Nephron (organoid): ENCODE data around the gene ZBTB2.

Experiments used
- H3K27ac Mint-ChIP-seq, 3 experiments: 2 replicates each; pipeline ENCODE4 v1.8.0; 2020; ENCODE audit warnings: mixed read lengths in 3 of 3, mild to moderate bottlenecking in 2 of 3, moderate library complexity in 1 of 3
- H3K27me3 Mint-ChIP-seq: 2 replicates; pipeline ENCODE4 v1.8.0; 2021; ENCODE audit warnings: low read depth, mild to moderate bottlenecking, moderate library complexity, mixed read lengths
- H3K36me3 Mint-ChIP-seq: 2 replicates; pipeline ENCODE4 v1.8.0; 2020; ENCODE audit warnings: low read depth, mixed read lengths
- H3K4me1 Mint-ChIP-seq: 2 replicates; pipeline ENCODE4 v1.8.0; 2020; ENCODE audit warnings: mixed read lengths
- H3K4me3 Mint-ChIP-seq, 3 experiments: 2 replicates each; pipeline ENCODE4 v1.8.0; 2020; ENCODE audit warnings: mild to moderate bottlenecking in 3 of 3, mixed read lengths in 3 of 3, moderate library complexity in 2 of 3
- H3K9me3 Mint-ChIP-seq: 2 replicates; pipeline ENCODE4 v1.8.0; 2020; ENCODE audit warnings: mixed read lengths
- TF ChIP-seq, protein P1 (sequence below), 3 experiments: fragments of 200-600 bp; sonication (generic); IDR thresholded peaks; one replicate each; pipeline ENCODE4 v1.5.0; 2021; ENCODE audit warnings: antibody characterized with exemption in 3 of 3; ENCODE audit not compliant: unreplicated experiment in 3 of 3

Gene ZBTB2

DNA sequence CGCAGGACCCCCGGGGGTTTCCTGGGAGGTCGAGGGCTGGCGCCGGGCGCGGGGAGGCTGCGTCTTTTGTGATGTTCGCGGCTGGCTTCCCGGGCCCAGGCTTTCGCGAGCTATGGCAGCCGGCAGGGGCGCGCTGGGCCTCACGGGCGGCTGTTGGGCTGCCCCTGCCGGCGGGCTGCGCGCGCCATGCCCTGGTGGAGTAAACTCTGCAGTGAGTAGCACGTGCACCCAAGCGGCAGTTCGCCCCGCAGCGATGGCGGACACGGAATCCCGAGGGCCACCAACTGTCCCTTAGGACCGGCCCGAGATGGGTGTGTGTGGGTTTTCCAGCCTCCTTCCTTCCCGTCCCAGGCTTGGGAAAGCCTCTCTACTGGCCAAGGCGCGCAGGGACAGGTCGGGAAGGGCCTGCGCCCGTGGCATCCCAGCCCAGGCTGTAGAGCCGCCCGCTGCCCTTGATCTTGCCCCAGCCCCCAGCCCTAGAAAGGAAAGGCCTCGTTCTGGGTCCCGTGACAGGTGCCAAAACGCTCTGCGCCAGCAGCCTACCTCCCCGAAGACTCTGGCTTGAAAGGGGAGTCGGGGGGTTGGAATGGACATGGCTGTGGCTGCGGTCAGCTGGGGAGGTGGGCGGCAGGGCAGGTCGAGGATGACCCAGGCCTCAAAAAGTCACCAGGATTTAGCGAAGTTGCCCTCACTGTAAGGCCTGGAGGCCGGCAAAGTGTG, 49.7 kb downstream of the ZBTB2 start:
- H3K4me3 Mint-ChIP-seq, result no peak overlapping the region
- no peaks in the 10 kb centered on the region for H3K9me3 Mint-ChIP-seq
- peaks cover 28% of the 10 kb centered on the region for H3K4me1 Mint-ChIP-seq
- TF ChIP-seq, protein P1, sequence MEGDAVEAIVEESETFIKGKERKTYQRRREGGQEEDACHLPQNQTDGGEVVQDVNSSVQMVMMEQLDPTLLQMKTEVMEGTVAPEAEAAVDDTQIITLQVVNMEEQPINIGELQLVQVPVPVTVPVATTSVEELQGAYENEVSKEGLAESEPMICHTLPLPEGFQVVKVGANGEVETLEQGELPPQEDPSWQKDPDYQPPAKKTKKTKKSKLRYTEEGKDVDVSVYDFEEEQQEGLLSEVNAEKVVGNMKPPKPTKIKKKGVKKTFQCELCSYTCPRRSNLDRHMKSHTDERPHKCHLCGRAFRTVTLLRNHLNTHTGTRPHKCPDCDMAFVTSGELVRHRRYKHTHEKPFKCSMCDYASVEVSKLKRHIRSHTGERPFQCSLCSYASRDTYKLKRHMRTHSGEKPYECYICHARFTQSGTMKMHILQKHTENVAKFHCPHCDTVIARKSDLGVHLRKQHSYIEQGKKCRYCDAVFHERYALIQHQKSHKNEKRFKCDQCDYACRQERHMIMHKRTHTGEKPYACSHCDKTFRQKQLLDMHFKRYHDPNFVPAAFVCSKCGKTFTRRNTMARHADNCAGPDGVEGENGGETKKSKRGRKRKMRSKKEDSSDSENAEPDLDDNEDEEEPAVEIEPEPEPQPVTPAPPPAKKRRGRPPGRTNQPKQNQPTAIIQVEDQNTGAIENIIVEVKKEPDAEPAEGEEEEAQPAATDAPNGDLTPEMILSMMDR (IDR thresholded peaks at IDR 0.05; ENCODE audit: unreplicated experiment in 3 of 3), result no peak
- H3K27me3 Mint-ChIP-seq, result no peaks in the 10 kb centered on the region
- H3K27ac Mint-ChIP-seq, result no peak overlapping the region
- H3K36me3 Mint-ChIP-seq, result peaks cover 46% of the 10 kb centered on the region

DNA sequence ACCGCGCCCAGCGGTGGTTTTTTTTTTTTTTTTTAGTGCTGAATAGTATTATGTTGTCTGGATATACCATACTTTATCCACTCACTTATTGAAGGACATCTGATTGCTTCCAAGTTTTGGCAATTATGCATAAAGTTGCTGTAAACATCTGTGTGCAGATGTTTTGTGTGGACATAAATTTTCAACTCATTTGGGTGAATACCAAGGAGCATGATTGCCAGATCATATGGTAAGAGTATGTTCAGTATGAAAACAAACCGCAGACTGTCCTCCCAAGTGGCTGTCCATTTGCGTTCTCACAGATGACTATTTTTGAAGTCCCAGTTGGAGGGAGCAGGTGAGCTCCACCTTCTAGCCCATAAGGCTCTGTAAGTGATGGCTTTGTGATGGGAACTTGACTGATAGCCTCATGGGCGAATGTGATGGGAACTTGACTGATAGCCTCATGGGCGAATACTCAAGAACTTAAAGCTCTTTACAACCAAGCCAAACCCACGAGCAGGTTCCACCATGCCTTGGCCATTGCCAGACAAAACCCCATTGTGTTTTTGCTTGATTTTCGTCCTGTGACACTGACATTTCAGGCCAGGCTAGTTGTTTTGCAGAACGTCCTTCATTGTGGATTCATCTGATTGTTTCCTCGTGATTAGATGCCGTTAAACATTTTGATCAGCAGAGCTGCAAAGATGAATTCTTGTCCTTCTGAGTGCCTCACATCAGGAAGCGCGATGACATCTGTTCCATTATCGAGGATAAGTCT, 51.0 kb downstream of the ZBTB2 start:
- Mint-ChIP-seq H3K4me1 (peaks cover 21% of the 10 kb centered on the region), H3K4me3 (no peak overlapping the region), H3K9me3 (no peaks in the 10 kb centered on the region), H3K36me3 (peaks cover 45% of the 10 kb centered on the region), H3K27me3 (no peaks in the 10 kb centered on the region), H3K27ac (peak overlapping the region in 1 of 3 experiments; percentile 24)
- TF ChIP-seq, protein P1 (IDR thresholded peaks at IDR 0.05; ENCODE audit: unreplicated experiment in 3 of 3), result no peak

DNA sequence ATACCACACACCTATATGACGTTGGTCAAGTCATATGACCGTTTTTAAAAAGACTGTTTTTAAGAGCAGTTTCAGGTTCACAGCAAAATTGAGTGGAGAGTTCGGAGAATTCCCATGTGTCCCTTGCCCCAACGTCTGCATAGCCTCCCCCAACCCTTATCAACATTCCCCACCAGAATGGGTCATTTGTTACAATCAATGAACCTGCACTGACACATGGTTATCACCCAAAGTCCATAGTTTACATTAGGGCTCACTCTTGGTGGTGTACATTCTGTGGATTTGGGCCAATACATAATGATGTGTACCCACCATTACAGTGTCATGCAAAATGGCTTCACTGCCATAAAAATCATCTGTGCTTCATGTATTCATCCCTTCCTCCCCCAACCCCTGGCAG, 52.0 kb downstream of the ZBTB2 start:
- H3K27ac Mint-ChIP-seq, result peak overlapping the region; percentile 24 to 49 (median 46)
- H3K9me3 Mint-ChIP-seq, result no peaks in the 10 kb centered on the region
- H3K4me3 Mint-ChIP-seq, result peak overlapping the region in 1 of 3 experiments; percentile 17
- peaks cover 27% of the 10 kb centered on the region for H3K4me1 Mint-ChIP-seq
- H3K36me3 Mint-ChIP-seq, result peaks cover 50% of the 10 kb centered on the region
- TF ChIP-seq, protein P1 (IDR thresholded peaks at IDR 0.05; ENCODE audit: unreplicated experiment in 3 of 3), result no peak
- H3K27me3 Mint-ChIP-seq, result no peaks in the 10 kb centered on the region

DNA sequence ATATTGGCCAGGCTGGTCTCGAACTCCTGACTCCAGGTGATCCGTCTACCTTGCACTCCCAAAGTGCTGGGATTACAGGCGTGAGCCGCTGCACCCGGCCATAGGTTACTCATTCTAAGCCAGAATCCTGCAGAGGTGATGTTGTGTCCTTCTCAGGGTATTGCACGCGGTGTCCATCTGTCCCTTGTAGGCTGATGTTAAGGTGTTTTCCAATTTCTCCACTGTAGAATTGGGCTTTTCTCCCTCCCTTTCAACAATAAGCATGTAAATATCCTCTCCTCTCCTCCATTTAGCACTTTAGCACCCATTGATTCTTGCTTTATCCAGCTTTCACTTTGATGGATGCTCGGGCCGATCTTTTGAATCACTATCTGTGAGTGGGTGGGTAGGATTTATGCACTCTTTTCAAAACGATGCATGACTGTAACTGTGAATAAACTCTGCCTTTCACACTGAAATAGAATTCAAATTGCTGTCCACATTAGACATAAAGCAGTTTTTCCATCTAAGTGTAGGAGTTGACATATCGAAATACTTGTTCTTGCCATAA, 52.6 kb downstream of the ZBTB2 start:
- TF ChIP-seq, protein P1 (IDR thresholded peaks at IDR 0.05; ENCODE audit: unreplicated experiment in 3 of 3), result no peak
- peaks cover 48% of the 10 kb centered on the region for H3K36me3 Mint-ChIP-seq
- no peak overlapping the region for H3K4me3 Mint-ChIP-seq
- H3K27me3 Mint-ChIP-seq, result no peaks in the 10 kb centered on the region
- H3K9me3 Mint-ChIP-seq, result no peaks in the 10 kb centered on the region
- peak overlapping the region; percentile 24 to 49 (median 46) for H3K27ac Mint-ChIP-seq
- H3K4me1 Mint-ChIP-seq, result peaks cover 30% of the 10 kb centered on the region

DNA sequence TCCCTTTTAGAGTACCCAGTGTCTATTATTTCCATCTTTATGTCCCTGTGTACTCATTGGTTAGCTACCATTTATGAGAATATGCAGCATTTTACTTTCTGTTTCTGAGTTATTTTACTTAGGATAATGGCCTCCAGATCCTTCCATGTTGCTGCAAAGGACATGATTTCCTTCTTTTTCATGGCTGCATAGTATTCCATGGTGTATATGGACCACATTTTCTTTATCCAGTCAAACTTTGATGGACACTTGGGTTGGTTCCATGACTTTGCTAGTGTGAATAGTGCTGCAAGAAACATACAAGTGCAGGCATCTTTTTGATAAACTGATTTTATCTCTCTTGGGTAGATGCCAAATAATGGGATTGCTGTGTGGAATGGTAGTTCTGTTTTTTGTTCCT, 55.4 kb downstream of the ZBTB2 start:
- TF ChIP-seq, protein P1 (IDR thresholded peaks at IDR 0.05; ENCODE audit: unreplicated experiment in 3 of 3), result no peak
- Mint-ChIP-seq H3K4me1 (peaks cover 44% of the 10 kb centered on the region), H3K4me3 (no peak overlapping the region), H3K36me3 (peaks cover 50% of the 10 kb centered on the region), H3K27ac (no peak overlapping the region), H3K27me3 (peaks cover 4% of the 10 kb centered on the region), H3K9me3 (no peaks in the 10 kb centered on the region)
